ENCODE data around the gene GPR160.

Gene GPR160

DNA sequence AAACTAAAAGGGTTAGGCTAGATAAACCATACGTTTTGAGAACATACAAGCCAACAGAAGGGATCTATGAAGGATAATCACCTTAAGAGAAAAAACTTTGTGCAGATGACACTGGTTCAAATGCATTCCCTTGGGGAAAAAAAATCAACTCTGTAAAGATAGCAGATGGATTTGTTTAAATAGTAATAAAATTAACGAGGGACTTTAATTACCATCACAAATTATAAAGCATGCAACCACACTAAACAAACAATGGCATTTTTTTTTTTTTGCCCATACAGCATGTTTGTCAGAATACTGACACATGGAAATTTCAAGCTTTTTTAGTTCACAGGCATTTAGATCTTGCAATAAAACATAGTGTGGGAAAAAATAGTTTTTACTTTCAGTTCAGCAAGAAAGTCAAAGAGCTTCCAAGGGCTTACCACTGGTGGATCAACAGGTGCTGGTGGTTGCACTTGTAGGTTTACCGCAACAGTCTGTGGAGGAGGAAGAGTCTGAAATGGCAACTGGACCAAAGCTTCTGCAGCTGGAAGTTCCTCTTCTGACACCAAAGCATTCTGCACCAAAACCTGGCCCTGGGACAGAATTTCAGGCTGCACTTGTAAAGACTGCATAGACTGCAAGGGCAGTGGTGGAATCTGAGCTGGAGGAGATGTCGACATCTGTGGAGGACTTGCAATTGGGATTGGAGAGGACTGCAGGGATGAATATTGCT lies 90.6 kb downstream of the GPR160 start:
- no peak for DNase-seq

DNA sequence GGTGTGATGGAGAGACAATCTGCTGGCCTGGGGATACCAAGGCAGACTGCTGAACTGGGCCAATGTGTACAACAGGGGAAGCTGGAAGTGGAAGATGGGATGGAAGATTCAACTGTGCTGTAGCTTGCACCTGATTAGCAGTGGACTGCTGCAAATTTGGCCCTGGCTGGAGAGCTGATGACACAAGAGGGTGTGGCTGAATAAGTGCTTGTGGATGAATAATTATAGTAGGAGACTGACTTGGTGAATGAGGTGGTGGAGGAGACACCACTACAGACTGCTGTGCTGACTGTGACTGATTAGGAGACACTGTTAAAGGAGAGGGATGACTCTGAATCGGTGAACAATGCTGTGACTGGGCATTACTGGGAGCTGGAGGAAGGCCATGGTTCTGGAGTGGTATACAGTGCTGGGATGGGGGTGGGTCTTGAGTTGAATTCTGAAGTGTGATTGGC lies 91.2 kb downstream of the GPR160 start:
- DNase-seq: no peak

DNA sequence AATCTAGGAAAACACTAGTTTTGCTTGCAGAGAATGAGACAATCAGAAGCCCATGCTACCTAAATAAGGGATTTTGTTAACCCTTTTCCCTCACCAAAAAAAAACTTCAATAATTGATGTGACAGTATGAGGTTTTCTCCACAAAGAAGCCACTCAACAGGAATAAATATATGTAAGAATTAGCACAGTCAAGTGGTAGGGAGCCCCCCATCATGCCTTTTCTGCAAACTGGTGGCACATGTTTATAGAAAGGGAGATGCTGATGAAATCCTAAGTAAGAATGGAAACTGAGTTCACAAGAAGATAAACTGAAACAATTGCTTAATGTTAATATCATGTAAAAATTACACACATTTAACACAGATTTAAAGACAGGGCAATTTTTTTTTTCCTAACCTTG lies 92.7 kb downstream of the GPR160 start:
- no peak for DNase-seq

DNA sequence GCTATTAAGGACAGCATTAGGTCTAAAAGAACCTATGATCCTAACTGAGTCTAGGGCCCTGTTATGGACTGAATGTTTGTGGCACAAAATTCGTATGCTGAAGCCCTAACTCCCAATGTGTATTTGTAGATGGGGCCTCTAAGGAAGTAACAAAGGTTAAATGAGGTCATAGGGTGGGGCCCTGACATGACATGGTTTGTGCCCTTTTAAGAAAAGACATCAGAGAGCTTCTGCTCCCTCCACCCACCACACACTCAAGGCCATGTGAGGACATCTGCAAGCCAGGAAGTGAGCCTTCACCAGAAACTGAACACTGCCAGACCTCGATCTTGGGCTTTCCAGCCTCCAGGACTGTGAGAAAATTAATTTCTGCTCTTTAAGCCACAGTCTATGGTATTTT lies 94.5 kb downstream of the GPR160 start:
- DNase-seq: no peak
